K562 (cell line): Measurements from ENCODE around the gene ADCYAP1R1.

Experiments used
- ERF ChIP-seq: fragments of 450-650 bp; formaldehyde crosslinking; IDR thresholded peaks from 2 replicates; pipeline ENCODE4 v1.4.0; 2020; ENCODE audit warnings: mild to moderate bottlenecking, mixed read lengths
- MAFG ChIP-seq: fragments of 450-650 bp; conservative IDR thresholded peaks from 2 replicates; pipeline ENCODE4 v1.6.1; 2016; ENCODE audit warnings: missing genetic modification characterization, missing compliant biosample characterization
- PML ChIP-seq: IDR thresholded peaks from 2 replicates; pipeline ENCODE4 v1.6.1; 2012; ENCODE audit warnings: low read length, inconsistent platforms
- TAF9B ChIP-seq: fragments of 450-650 bp; IDR thresholded peaks from 2 replicates; pipeline ENCODE4 v1.6.1; 2018; ENCODE audit warnings: mild to moderate bottlenecking; ENCODE audit not compliant: partially characterized antibody
- TCF7L2 ChIP-seq: fragments of 150-350 bp; IDR thresholded peaks from 2 replicates; pipeline ENCODE4 v1.6.1; 2016; ENCODE audit warnings: low read depth, mild to moderate bottlenecking, low read length, moderate library complexity
- YY1 ChIP-seq, 3 experiments: IDR thresholded peaks; 2 replicates each; pipeline ENCODE4 v1.6.1; 2011; ENCODE audit warnings: low read length in 2 of 3, mild to moderate bottlenecking in 2 of 3, moderate library complexity in 2 of 3, borderline replicate concordance in 1 of 3, control low read depth in 1 of 3, low read depth in 1 of 3; ENCODE audit not compliant: insufficient read depth in 3 of 3, insufficient replicate concordance in 2 of 3, control insufficient read depth in 1 of 3, insufficient read length in 1 of 3; ENCODE audit errors: extremely low read depth in 1 of 3
- ZBED1 ChIP-seq: IDR thresholded peaks from 2 replicates; pipeline ENCODE4 v1.6.1; 2014
- ZNF76 ChIP-seq: fragments of 250-450 bp; sonication (Bioruptor Pico); IDR thresholded peaks from 2 replicates; pipeline ENCODE4 v1.4.0; 2020; ENCODE audit warnings: mild to moderate bottlenecking, moderate library complexity, borderline replicate concordance
- TF ChIP-seq, protein P1 (sequence below): fragments of 250-450 bp; sonication (Bioruptor Pico); IDR thresholded peaks from 2 replicates; pipeline ENCODE4 v1.5.0; 2020; ENCODE audit warnings: mild to moderate bottlenecking
- TF ChIP-seq, protein P2 (sequence below): fragments of 150-350 bp; IDR thresholded peaks from 2 replicates; pipeline ENCODE4 v1.6.1; 2014; ENCODE audit warnings: low read depth, mild to moderate bottlenecking, low read length, borderline replicate concordance

GRCh38 chr7:31070991-31071644 is 19.0 kb downstream of the ADCYAP1R1 start:
- TF ChIP-seq ZNF76 (CRISPR knock-in tag): no peak
- TF ChIP-seq, protein P1, sequence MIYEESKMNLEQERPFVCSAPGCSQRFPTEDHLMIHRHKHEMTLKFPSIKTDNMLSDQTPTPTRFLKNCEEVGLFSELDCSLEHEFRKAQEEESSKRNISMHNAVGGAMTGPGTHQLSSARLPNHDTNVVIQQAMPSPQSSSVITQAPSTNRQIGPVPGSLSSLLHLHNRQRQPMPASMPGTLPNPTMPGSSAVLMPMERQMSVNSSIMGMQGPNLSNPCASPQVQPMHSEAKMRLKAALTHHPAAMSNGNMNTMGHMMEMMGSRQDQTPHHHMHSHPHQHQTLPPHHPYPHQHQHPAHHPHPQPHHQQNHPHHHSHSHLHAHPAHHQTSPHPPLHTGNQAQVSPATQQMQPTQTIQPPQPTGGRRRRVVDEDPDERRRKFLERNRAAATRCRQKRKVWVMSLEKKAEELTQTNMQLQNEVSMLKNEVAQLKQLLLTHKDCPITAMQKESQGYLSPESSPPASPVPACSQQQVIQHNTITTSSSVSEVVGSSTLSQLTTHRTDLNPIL: no peak
- TF ChIP-seq PML: no peak
- no peak for TF ChIP-seq ERF
- no peak for TF ChIP-seq YY1 (IDR thresholded peaks at IDR 0.05; ENCODE audit: borderline replicate concordance in 1 of 3, control insufficient read depth in 1 of 3, extremely low read depth in 1 of 3, insufficient read depth in 3 of 3, insufficient read length in 1 of 3, insufficient replicate concordance in 2 of 3, low read depth in 1 of 3, low read length in 2 of 3)
- TF ChIP-seq TAF9B: no peak
- no peak for TF ChIP-seq TCF7L2
- TF ChIP-seq, protein P2, sequence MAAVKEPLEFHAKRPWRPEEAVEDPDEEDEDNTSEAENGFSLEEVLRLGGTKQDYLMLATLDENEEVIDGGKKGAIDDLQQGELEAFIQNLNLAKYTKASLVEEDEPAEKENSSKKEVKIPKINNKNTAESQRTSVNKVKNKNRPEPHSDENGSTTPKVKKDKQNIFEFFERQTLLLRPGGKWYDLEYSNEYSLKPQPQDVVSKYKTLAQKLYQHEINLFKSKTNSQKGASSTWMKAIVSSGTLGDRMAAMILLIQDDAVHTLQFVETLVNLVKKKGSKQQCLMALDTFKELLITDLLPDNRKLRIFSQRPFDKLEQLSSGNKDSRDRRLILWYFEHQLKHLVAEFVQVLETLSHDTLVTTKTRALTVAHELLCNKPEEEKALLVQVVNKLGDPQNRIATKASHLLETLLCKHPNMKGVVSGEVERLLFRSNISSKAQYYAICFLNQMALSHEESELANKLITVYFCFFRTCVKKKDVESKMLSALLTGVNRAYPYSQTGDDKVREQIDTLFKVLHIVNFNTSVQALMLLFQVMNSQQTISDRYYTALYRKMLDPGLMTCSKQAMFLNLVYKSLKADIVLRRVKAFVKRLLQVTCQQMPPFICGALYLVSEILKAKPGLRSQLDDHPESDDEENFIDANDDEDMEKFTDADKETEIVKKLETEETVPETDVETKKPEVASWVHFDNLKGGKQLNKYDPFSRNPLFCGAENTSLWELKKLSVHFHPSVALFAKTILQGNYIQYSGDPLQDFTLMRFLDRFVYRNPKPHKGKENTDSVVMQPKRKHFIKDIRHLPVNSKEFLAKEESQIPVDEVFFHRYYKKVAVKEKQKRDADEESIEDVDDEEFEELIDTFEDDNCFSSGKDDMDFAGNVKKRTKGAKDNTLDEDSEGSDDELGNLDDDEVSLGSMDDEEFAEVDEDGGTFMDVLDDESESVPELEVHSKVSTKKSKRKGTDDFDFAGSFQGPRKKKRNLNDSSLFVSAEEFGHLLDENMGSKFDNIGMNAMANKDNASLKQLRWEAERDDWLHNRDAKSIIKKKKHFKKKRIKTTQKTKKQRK: no peak
- TF ChIP-seq MAFG (tag): no peak
- no peak for TF ChIP-seq ZBED1
